ENCODE measurements around the gene ARRB1.

The ARRB1 gene

DNA sequence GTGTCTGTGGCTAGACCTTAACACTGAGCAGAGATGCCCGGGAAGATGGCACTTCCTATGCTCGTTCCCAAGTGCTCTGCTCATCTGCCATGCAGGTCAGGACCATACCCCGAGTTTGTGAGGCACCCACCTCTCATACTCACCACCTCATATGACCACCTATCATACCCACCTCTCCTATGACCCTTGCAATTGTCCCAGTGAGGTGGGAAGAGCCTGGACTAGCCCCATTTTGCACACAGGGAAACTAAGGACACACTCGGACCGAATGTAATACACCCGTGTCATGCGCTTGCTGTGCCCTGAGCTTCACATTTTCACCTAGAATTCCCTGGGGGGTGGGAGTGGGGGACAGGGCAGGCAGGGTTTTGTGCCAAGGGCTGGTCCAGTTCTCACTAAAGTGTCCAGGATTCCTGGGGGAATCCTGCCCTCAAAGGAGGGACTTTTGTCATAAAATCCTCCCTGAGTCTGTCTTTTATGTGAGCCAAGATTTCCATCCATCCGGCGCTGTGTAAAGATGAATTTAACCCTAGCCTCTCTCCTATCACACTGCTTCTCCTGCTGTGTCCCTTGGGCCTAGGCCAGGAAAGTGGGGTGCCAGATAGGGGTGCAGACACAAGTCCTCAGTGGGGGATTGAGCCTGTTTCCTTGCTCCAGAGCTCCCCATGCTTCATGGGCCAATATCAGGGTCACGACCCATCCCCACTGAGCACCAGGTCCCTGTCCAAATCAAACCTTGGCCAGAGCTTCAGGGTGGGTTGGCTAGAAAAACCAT is 90.9 kb downstream of the ARRB1 start:
- DNase-seq (ENCODE audit: low spot score): no peak

DNA sequence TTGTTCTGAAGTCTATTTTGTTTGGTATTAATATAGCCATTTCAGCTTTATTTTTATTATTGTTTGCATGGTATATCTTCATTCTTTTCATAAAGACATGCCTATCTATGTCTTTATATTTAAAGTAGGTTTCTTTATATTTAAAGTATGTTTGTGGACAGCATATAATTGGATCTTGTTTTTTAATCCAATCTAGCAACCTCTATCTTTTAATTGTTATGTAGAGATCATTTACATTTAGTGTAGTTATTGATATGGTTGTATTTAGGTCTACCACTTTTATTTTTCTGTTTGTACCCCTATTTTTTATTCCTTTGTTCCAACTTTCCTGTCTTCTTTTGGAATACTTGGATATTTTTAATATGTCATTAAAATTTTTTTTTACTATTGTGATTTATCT is 97.1 kb downstream of the ARRB1 start:
- no peak for DNase-seq (ENCODE audit: low spot score)

DNA sequence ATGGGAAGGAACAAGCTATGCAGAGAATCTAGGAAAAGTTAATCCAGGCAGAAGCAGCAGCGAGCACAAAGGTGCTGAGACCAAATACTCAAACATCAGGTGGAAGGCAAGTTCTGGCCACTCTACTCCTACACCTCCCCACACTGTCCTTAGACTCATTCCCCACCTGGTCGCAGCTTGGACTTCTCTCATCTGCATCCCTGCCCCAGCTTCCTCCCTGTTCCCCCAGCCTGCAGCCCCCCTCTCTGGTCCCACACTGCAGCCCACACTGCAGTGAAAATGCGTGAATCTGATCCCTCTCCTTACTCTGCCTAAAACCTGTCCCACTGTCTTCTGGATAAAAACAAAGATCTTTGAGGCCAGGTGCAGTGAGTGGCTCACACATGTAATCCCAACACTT is 101.8 kb downstream of the ARRB1 start:
- no peak for DNase-seq (ENCODE audit: low spot score)

DNA sequence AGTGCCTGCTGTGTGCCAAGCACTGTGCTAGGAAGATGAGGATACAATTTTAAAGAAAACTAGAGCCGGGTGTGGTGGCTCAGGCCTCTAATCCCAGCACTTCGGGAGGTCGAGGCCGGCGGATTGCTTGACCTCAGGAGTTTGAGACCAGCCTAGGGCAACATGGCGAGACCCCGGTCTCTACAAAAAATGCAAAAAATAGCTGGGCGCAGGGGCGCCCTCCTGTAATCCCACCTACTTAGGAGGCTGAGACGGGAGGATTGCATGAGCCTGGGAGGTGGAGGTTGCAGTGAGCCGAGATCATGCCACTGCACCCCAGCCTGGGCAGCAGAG is 102.6 kb downstream of the ARRB1 start:
- DNase-seq (ENCODE audit: low spot score): no peak

DNA sequence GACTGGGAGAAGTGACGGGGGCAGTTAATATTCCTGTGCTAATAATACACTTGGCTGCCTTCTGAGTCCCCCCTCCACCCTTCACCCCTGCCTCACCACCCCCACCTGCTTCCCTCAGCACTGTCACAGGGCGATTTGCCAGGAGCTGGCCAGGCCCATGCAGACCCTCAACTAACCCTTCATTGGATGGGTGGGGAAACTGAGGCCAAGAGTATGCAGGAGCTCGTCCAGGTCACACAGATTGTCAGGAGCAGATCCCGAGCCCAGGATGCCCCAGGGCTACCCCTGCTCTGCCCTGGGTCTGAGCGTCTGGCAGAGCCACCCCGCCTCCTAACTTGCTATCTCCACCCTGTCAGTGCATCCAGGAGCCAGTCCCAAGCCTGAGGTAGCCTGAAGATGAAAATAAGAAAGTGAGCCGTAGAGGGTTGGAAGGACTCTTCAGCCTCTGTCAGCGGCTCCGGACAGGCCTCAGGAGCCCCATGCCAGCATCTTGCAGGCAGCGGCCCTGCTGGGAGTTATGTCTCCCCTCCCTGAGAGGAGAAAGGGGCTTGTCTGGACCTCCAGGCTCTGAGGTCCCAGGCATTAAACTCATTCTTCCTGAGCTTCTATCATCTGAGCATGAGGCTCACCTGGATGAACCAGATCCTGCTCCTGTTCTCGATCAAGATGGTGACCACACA is 104.7 kb downstream of the ARRB1 start:
- DNase-seq (ENCODE audit: low spot score): no peak

DNA sequence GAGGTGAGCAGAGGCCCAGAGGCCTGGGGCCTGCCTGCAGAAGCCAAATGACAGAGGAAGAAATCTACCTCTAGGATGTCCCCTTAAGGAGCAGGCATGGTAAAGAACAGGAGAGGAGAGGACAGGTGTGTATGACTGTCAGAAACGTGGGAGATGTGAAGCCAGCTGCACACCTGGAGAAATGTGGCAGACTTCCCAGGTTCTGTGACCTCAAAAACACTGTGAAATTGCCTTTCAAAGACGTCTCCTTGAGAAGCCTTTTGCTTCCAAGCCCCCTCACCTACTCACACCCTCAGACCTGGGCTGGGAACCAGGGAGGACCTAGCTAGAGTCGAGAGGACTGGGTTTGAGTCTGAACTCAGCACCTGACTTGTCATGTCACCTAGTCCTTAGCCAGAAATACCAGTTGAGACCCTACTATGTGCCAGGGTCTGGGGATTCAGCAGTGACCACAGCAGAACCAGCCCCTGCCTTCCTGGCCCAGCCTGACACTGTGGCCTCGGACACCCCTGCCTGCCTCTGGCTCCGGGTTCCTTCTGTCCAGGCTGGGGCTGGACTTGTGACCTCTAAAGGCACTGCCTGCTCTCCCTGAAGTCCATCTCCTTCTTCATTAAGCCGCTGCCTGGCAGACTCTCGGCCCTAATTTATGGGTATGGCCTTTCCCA is 105.3 kb downstream of the ARRB1 start:
- DNase-seq (ENCODE audit: low spot score): no peak

DNA sequence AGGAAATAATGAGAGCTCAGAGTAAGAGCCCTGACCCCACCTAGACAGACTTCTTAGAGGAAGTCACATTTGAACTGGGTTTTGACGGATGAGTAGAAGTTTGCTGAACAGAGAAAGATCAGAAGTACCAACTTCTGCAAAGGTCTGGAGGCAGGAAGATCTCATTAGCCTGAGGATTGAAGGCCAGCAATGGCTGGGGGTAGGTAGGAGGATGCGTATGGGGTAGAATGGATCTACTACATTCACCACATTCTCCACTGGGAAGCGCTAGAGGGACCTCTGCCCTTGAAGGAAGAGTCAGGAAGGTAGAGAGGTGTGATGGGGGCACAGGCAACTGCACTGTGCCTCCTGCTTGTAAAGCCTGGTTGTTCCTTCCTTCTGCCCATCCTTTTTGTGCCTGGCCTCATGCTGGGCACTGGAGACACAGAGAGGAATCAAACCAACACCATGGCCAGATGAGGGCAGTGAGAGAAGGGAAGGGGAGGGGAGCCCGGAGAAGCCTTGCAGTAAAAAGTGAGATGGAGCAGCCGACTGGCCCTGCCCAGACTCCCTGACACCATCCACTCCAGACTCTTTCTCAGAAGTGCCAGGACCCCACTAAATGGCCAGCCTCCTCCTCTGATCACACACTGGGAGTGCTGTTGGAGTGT is 106.0 kb downstream of the ARRB1 start:
- DNase-seq (ENCODE audit: low spot score): no peak

DNA sequence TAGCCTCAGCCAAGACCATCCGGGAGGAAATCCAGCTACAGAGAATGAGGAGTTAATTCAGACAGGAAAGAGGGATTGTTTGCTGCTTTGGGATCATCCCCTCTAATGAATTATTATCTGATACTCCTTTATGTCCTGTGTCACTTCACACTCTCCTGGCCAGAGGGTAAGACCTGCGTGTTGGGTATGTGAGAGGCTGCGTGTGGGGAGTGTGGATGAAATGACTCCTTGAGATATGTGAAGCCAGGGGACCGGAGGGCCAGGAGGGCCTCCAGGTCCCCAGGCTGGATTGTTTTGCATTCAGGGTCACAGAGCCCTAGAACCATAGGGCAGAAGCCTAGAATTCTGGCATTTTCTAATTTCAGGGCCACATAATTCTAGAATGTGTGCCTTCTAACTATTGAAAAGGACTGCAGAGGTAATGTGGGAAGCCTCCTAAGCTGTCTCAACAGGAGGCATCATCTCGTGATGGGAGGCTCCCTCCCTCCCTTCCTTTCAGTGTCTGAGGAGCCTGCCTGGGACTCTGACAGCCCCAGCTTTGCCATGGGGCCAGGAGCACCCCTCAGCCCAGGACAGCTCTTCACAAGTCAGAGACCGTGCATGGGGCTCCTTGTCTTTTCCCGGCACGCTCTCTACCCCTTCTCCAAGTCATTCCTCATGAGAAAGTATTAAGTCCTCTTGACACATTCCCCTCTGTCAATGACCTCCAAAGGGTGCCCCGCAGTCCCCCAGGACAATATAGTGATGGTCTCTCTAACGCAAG is 107.2 kb downstream of the ARRB1 start:
- DNase-seq (ENCODE audit: low spot score): no peak

DNA sequence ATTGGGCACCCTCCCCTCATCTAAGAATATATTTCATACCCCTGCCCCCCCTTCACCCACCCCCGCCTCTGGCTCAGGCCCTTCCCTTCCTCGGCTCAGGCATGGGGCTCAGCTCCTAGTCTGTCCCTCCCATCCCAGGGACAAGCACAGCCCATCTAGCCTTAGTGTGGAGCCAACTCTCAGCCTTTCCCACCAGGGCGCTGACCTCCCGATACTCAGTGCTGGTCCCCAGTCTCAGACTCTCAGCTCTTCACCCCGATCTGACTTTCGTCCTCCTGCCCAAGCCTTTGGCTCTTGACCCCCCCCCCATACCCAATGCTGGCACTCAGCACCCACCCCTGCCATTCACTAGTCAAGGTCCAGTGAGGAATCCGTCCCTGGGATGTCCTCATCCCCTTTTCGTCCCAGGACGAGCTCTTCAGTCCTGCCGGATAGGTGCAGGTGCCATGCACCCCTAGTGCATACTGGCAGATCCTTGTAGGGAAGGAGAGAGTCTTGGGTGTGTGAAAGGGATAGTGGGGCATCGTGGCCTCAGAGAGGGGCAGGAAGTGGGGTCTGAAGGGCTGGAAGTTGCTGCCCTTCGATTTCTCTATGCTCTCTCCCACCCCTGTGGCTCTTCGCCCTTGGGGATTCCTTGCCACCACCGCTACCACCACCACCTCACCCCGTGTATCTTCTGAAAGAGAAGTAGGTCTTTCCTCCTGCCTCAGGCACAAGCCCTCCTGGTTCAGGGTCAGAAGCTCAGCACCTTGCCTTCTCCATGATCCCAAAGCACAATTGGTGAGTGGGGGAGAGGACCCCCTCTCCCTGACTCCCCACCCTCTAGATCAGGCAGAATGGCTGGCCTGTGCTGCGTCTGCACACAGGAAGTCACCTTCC is 108.5 kb downstream of the ARRB1 start:
- DNase-seq (ENCODE audit: low spot score): no peak

DNA sequence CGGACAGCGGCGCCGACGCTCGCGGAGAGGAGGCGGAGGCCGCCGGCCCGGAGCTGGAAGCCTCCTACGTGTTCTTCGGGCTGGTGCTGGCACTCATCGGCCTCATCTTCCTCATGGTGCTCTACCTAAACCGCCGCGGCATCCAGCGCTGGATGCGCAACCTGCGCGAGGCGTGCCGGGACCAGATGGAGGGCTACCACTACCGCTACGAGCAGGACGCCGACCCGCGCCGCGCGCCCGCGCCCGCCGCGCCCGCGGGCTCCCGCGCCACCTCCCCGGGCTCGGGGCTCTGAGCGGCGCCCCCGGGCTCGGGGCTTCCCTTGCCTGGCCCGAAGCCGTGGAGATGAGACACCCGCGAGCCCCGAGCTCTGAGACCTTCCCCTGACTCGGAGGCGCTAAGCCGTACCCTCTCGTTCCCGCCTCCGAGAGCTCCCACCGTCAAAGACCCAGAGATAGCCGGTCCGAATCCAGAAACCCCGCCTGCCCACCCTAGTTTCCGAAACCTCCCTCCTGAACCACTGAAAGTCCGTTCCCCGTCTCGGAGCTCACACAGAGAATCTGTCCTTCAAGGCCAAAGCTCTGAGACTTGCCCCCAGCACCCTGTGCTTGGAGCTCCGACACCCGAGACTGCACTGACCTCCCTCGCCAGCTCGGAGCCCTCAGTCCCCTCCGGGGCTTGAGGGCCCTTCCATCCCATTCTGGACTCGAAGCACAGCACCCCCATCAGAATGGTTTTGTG is 109.4 kb downstream of the ARRB1 start:
- DNase-seq (ENCODE audit: low spot score): no peak

DNA sequence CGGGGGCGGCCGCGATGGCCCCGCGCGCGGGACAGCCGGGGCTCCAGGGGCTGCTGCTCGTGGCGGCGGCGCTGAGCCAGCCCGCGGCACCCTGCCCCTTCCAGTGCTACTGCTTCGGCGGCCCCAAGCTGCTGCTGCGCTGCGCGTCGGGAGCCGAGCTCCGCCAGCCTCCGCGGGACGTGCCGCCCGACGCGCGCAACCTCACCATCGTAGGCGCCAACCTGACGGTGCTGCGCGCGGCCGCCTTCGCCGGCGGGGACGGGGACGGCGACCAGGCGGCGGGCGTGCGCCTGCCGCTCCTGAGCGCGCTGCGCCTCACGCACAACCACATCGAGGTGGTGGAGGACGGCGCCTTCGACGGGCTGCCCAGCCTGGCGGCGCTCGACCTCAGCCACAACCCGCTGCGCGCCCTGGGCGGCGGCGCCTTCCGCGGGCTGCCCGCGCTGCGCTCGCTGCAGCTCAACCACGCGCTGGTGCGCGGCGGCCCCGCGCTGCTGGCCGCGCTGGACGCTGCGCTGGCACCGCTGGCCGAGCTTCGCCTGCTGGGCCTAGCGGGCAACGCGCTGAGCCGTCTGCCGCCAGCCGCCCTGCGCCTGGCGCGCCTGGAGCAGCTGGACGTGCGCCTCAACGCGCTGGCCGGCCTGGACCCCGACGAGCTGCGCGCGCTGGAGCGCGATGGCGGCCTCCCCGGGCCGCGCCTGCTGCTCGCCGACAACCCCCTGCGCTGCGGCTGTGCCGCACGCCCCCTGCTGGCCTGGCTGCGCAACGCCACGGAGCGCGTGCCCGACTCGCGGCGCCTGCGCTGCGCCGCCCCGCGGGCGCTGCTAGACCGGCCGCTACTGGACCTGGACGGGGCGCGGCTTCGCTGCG is 110.2 kb downstream of the ARRB1 start:
- peak; percentile 81 for DNase-seq (ENCODE audit: low spot score)

DNA sequence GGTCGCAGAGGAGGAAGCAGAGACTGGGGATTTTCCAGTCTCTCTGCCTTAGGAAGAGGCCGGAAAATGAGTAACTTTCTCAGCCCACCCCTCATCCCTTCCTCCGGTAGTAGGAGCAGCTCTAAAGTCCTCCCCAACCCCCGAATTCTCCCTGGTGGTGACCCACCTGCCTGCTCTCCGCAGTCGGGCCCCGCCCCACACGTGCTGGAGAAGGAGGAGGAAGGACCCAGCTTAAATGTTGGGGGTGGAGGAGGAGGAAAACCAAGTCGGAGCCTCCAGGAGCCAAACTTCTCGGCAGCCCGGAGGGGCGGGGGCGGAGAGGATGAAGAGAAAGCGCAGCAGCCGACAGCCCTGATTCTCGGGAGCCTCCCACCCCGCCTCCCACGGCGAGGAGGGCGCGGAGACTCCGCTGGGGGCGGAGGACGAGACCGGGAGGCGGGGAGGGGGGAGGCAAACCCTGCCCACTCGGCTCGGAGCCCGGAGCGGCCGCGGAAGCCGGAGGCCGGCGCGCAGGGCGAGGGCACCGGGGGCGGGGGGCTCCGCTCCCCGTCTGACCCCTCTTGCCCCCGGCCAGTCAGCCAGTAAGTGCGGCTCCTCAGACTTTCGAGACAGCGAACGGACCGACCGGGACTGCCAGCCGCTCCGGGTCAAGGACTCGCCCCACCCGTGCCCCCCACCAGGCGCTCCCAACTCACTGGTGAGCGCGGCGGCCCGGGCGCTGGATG is 111.0 kb downstream of the ARRB1 start, which contains the start of gene TPBGL:
TSS of gene TPBGL (plus strand) at position 464 of the 725 bp plus-strand sequence. CDS start 276 bp downstream, outside the sequence.
- peak; percentile 42 for DNase-seq (ENCODE audit: low spot score)

DNA sequence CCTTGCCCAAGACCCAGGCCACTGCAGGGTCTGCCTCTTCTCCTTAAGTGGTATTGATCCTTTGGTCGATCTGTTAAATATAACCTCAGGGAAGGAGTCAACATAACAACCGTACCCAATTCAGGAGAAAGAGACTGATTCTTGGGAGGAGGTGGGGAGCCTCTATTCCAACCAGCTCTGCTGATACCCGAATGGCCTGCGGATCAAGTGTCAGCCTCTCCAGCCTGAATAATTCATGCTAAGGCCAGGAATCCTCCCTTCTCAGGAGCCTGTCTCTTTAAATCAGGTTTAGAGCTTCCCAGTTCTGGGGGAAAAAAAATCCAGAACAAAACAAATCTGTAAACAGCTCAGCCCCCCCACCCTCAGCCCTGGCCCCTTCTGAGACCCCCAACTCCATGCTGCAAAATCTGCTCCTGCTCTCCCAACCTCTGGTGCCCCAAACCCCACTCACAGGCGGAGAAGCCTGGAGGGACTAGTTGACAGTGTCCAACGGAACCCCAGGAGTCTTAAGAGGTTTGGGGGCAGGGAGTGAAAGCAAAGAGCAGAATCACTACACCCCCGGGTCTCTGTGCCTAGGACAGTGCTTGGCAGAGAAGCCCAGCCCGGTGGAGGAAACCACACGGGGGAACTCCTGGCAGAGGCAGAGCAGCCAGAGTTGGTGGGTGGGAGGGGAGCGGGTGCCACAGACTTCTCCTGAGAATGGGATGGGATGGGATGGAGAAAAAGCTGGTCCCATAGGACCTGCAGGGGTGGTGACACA is 111.8 kb downstream of the ARRB1 start:
- no peak for DNase-seq (ENCODE audit: low spot score)

DNA sequence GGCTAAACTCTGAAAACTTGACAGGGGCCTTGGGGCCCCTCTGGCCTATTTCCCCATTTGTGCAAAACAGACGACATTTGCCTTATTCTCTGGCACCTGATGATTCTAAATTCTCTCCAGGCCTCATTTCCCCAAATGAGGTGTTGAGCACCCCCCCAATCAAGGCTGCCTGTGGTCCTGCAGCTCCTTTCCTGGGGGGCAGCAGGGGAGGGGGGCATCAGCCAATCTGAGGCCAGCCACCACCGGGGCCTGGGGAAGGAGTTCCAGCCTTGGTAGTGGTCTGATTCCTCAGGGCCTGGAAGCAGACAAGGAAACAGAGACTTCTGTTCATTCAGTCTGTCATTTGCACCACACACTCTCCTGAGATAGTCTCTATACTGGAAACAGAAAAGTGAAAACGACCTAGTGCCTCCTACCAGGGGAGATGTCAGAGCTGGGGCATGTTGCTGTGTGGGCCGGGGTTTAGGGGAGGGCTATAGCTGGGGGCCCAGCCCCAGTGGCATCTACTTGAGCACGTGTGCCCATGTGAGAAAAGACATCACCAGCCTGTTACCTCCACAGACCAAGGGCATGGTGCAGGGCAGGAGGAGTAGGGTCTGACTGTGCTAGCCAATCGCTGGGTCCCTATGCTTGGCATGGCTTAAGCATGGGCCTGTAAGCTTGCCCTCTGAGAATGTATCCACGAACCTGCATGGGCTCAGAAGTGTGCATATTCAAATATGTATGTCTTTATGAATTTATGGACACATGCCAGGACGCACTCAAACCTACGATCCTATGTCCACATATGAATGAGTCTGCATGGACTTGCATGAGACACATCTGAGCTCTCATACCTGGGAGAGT is 112.6 kb downstream of the ARRB1 start:
- DNase-seq (ENCODE audit: low spot score): no peak

DNA sequence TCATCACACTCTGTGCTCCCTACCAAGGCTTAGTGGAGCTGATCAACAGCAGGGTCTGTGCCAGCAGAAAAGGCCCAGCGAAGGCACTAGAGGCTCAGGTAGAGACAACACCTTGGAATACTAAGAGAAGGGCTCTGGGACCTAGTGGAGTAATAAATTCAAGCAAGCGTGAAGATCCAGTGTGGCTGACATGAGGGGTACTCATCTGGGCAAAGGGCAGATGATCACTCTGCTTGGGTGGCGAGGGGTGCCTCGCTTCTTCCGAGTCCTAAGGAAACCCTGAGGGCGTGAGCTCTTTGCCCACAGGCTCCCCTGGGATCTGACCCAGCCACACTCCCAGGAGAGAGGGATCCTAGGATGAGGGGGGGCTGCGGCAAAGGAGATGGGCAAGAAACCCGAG is 114.4 kb downstream of the ARRB1 start:
- no peak for DNase-seq (ENCODE audit: low spot score)

DNA sequence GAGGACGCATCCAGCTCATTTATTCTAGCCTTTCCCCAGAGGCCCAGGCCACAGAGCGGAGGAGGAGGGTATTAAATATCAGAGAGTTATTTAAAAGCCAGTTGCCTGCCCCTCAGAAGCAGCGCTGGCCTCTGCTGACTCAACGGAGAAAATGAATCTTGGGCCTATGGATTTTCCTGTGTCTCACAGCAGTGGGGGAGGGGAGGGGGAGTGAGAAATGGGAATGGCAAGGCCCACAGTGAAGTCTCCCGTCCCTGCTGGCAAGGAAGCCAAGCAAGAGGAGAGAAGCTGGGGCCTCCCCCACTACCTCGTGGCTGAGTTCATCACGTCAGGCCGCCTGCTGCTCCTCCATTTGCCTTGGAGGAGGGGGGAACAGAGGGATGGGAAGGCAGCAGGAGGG is 115.4 kb downstream of the ARRB1 start:
- no peak for DNase-seq (ENCODE audit: low spot score)

Measured in SK-N-DZ (cell line).